Stimulated activated naive B cell treated with anti-CD40 and anti-IgM and Interleukin-4, amounts not matched to agents 10 μg/mL and 1 μg/mL and 100 μg/mL, for 72 hours (primary cell): ENCODE data around the gene RBM47.
"Not testable (repeated sequence)": the region's sequence is repeated elsewhere in the genome, so short reads cannot be mapped to it uniquely, and the experiment has no call there.

Experiments used
- ATAC-seq, 2 donors: fragments of 150-1000 bp; cut with Tn5 transposase; replicated peaks; 2 replicates each; pipeline ENCODE4 v1.10.0; 2021; ENCODE audit warnings: moderate library complexity in 1 of 2
- DNase-seq: peaks from one replicate; pipeline ENCODE4 v3.0.0; 2021
- H3K27ac Mint-ChIP-seq: one replicate; pipeline ENCODE4 v1.8.0; 2022; ENCODE audit warnings: mild to moderate bottlenecking, mixed read lengths
- H3K27me3 Mint-ChIP-seq, 2 donors: one replicate each; pipeline ENCODE4 v1.8.0; 2022; ENCODE audit warnings: mixed read lengths in 2 of 2
- H3K36me3 Mint-ChIP-seq, 2 donors: one replicate each; pipeline ENCODE4 v1.8.0; 2022; ENCODE audit warnings: mixed read lengths in 2 of 2, mild to moderate bottlenecking in 1 of 2
- H3K4me1 Mint-ChIP-seq, 2 donors: one replicate each; pipeline ENCODE4 v1.8.0; 2022; ENCODE audit warnings: mixed read lengths in 2 of 2, mild to moderate bottlenecking in 1 of 2
- H3K4me3 Mint-ChIP-seq, 2 donors: one replicate each; pipeline ENCODE4 v1.8.0; 2022; ENCODE audit warnings: mild to moderate bottlenecking in 2 of 2, mixed read lengths in 2 of 2, moderate library complexity in 1 of 2
- H3K9me3 Mint-ChIP-seq, 2 donors: one replicate each; pipeline ENCODE4 v1.8.0; 2022; ENCODE audit warnings: mixed read lengths in 2 of 2, mild to moderate bottlenecking in 1 of 2

RBM47 gene

DNA sequence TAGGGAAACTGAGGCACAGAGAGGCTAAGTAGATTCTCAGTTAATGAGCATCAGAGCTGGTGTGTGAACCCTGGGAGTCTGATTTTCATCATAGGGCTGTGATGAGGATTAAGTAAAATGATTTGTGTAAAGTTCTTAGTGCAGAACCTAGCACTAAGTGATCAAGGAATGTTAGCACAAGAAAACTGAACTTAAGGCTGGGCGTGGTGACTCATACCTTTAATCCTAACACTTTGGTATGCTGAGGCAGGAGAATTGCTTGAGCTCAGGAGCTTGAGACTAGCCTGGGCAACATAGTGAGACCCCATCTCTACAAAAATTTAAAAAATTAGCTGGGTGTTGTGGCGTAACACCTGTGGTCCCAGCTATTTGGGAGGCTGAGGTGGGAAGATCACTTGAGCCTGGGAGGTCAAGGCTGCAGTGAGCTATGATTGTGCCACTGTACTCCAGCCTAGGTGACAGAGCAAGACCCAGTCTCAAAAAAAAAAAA is 183.4 kb downstream of the RBM47 start:
- not testable (repeated sequence) for DNase-seq, H3K27me3 Mint-ChIP-seq, H3K36me3 Mint-ChIP-seq, H3K4me3 Mint-ChIP-seq, H3K27ac Mint-ChIP-seq, H3K9me3 Mint-ChIP-seq, ATAC-seq, H3K4me1 Mint-ChIP-seq

DNA sequence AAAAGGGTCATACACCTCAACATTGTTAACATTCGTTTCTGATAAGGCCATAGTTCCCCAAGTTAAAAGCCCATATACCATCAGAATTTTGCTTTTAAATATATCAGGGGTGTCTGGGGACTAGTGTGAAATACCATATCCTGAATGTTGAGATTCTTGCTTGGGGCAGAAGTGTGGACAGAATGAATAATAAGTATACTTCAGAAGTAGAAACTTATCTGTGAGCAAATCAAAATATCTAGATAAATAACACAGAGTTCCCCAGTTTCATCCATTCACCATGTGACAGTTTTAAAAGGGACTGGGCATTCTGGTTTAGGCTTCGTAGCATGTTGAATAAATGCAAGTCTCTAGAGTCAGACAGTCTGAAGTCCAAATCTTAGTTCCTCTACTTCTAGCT is 184.0 kb downstream of the RBM47 start:
- Mint-ChIP-seq H3K4me1 (no peaks in the 10 kb centered on the region), H3K27ac (no peak overlapping the region), H3K4me3 (no peak overlapping the region), H3K9me3 (no peaks in the 10 kb centered on the region), H3K36me3 (no peaks in the 10 kb centered on the region), H3K27me3 (no peaks in the 10 kb centered on the region)
- DNase-seq (no peak), ATAC-seq (peak in 1 of 2 donors; percentile 51)

GRCh38 chr4:40441430-40441829 is 188.2 kb downstream of the RBM47 start:
- no peak for ATAC-seq
- Mint-ChIP-seq H3K36me3 (peaks cover 0 to 11% of the 10 kb centered on the region in 2 donors), H3K9me3 (peaks cover 0 to 3% of the 10 kb centered on the region in 2 donors), H3K27ac (no peak overlapping the region), H3K4me3 (no peak overlapping the region), H3K4me1 (no peaks in the 10 kb centered on the region), H3K27me3 (no peaks in the 10 kb centered on the region)
- DNase-seq, result no peak

GRCh38 chr4:40439519-40439918 is 190.1 kb downstream of the RBM47 start:
- Mint-ChIP-seq H3K27me3 (no peaks in the 10 kb centered on the region), H3K9me3 (peaks cover 0 to 3% of the 10 kb centered on the region in 2 donors), H3K27ac (no peak overlapping the region), H3K4me3 (no peak overlapping the region), H3K4me1 (no peaks in the 10 kb centered on the region), H3K36me3 (peaks cover 0 to 11% of the 10 kb centered on the region in 2 donors)
- ATAC-seq, result no peak
- no peak for DNase-seq

- Mint-ChIP-seq H3K4me3 (no peak overlapping the region), H3K9me3 (peaks cover 0 to 3% of the 10 kb centered on the region in 2 donors), H3K27me3 (no peaks in the 10 kb centered on the region), H3K36me3 (peaks cover 0 to 11% of the 10 kb centered on the region in 2 donors), H3K27ac (no peak overlapping the region), H3K4me1 (peaks cover 2 to 3% of the 10 kb centered on the region in 2 donors)
- DNase-seq, result no peak
- ATAC-seq, result no peak
Observed at GRCh38 chr4:40438384-40439026, 191.2 kb downstream of the RBM47 start.

DNA sequence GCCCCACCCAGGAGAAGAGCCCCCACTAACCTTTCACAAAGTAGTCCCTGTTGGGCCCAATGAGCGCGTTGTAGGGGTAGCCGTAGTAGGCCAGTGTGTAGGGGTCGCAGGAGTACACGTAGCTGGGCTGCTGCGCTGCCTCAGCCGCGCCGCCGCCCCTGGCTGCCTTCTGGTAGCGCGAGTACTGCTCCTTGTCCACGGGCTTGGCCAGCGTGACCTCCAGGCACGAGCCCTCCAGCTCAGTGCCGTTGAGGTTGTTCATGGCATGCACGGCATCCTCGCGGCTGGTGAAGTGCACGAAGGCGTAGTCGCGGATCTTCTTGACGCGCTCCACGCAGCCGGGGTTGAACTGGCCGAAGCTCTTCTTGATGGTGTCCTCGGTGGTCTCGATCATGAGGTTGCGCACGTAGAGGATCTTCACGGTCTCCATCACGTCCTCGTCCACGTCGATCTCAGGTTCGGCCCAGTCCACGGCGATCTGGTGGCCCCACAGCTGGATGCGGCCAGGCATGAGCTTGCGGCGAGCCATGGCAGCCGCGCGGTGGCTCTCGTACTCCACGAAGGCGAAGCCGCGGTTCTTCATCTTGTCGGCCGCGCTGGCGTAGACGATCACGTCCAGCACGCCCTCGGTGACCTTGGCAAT is 191.8 kb downstream of the RBM47 start:
- DNase-seq, result no peak
- H3K9me3 Mint-ChIP-seq, result peaks cover 0 to 3% of the 10 kb centered on the region in 2 donors
- peaks cover 0 to 11% of the 10 kb centered on the region in 2 donors for H3K36me3 Mint-ChIP-seq
- ATAC-seq, result no peak
- no peak overlapping the region for H3K4me3 Mint-ChIP-seq
- H3K27ac Mint-ChIP-seq, result no peak overlapping the region
- H3K27me3 Mint-ChIP-seq, result no peaks in the 10 kb centered on the region
- peaks cover 2 to 7% of the 10 kb centered on the region in 2 donors for H3K4me1 Mint-ChIP-seq

DNA sequence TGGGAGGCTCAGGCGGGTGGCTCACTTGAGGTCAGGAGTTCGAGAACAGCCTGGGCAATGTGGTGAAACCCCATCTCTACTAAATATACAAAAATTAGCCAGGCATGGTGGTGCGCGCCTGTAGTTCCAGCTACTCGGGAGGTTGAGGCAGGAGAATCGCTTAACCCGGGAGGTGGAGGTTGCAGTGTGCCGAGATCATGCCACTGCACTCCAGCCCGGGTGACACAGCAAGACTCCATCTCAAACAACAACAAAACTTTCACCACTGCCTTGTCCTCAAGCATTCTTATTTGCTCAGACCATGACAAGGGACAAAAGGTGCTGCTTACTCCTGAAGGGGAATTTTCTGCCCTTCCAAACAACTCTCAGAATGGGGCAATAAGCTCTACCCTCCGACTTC is 194.4 kb downstream of the RBM47 start:
- H3K27me3 Mint-ChIP-seq, ATAC-seq, H3K4me1 Mint-ChIP-seq, H3K27ac Mint-ChIP-seq, H3K9me3 Mint-ChIP-seq, H3K4me3 Mint-ChIP-seq, DNase-seq: not testable (repeated sequence)
- peaks cover 2 to 23% of the 10 kb centered on the region in 2 donors for H3K36me3 Mint-ChIP-seq

- ATAC-seq (no peak), DNase-seq (no peak)
- H3K27ac Mint-ChIP-seq, result no peak overlapping the region
- peaks cover 0 to 3% of the 10 kb centered on the region in 2 donors for H3K9me3 Mint-ChIP-seq
- peaks cover 2 to 7% of the 10 kb centered on the region in 2 donors for H3K4me1 Mint-ChIP-seq
- peaks cover 2 to 27% of the 10 kb centered on the region in 2 donors for H3K36me3 Mint-ChIP-seq
- no peak overlapping the region for H3K4me3 Mint-ChIP-seq
- no peaks in the 10 kb centered on the region for H3K27me3 Mint-ChIP-seq
Observed at GRCh38 chr4:40434126-40434687, 195.5 kb downstream of the RBM47 start.

GRCh38 chr4:40432504-40432903 is 197.2 kb downstream of the RBM47 start:
- peaks cover 0 to under 1% of the 10 kb centered on the region in 2 donors for H3K9me3 Mint-ChIP-seq
- no peak overlapping the region for H3K4me3 Mint-ChIP-seq
- ATAC-seq (no peak), DNase-seq (no peak)
- peaks cover 2 to 7% of the 10 kb centered on the region in 2 donors for H3K4me1 Mint-ChIP-seq
- no peak overlapping the region for H3K27ac Mint-ChIP-seq
- peaks cover 2 to 19% of the 10 kb centered on the region in 2 donors for H3K36me3 Mint-ChIP-seq
- H3K27me3 Mint-ChIP-seq, result no peaks in the 10 kb centered on the region

DNA sequence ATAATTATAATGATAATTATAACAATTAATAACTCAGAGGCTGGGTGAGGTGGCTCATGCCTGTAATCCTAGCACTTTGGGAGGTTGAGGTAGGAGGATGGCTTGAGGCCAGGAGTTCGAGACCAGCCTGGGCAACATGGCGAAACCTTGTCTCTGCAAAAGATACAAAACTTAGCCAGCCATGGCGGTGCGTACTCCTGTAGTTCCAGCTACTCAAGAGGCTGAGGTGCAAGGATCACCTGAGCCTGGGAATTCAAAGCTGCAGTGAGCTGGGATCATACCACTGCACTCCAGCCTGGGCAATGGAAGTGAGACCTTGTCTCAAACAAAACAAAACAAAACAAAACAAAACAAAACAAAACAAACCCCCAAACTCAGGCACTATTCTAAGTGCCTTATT is 201.8 kb downstream of the RBM47 start:
- peaks cover 5 to 29% of the 10 kb centered on the region in 2 donors for H3K36me3 Mint-ChIP-seq

DNA sequence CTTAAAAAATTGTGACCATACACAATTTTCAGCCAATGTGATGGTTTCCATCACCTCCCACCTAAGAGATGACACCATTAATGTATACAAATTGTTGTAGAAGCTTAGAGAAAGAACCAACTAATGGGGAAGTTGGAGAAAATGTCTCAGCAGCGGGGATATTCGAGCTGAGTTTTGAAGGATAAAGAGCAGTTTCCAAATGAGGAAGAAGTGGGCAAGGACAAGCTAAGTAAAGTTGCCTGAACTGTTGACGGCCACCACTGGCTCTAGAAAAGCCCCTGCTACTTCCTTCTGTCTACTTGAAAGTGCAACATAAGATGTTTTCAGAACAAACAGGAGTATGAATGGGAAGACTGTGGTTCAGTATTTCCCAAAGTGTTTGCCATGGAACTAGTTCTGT is 202.5 kb downstream of the RBM47 start:
- H3K27ac Mint-ChIP-seq, result no peak overlapping the region
- DNase-seq (no peak), ATAC-seq (no peak)
- H3K9me3 Mint-ChIP-seq, result no peaks in the 10 kb centered on the region
- H3K4me1 Mint-ChIP-seq, result no peaks in the 10 kb centered on the region
- H3K4me3 Mint-ChIP-seq, result no peak overlapping the region
- H3K36me3 Mint-ChIP-seq, result peaks cover 5 to 29% of the 10 kb centered on the region in 2 donors
- H3K27me3 Mint-ChIP-seq, result no peaks in the 10 kb centered on the region

More for the DNA sequence above, 201.8 kb downstream of the RBM47 start:
- not testable (repeated sequence) for H3K27ac Mint-ChIP-seq, H3K4me3 Mint-ChIP-seq, ATAC-seq, H3K4me1 Mint-ChIP-seq, DNase-seq, H3K9me3 Mint-ChIP-seq, H3K27me3 Mint-ChIP-seq

DNA sequence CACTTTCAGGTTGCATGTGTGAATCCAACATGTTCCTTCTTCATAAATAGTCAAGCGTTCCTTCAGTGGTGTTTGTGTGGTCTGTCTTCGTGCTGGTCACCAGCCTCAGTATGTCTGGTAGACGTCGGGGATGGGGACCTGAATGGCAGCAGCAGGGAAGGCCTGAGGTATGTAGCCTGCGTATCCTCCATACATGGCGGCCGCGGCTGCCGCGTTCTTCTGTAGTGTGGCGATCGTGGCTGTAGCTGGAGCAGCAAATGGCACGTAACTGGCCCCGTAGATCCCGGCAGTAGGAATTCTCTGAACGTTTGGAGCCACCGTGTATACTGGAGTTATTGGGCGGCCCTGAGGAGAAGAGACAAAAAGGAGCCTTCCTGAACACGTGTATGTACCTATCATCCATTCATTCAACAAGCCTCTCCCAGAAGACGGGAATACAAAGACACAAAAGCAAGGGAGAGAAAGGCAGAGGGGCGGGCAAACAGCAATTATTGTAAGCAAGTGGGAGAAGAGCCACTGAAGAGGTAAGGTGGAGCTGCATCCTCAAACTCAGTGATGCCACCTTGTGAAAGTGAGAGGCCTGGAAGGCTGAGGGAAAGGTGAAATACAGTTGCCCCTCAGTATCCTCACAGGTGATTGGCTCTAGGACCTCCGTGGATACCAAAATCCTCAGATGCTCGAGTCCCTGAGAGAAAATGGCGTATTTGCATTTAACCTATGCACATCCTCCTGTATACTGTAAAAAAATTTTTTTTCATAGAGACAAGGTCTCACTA is 203.7 kb downstream of the RBM47 start:
- Mint-ChIP-seq H3K27me3 (no peaks in the 10 kb centered on the region), H3K4me1 (no peaks in the 10 kb centered on the region), H3K9me3 (no peaks in the 10 kb centered on the region), H3K4me3 (no peak overlapping the region), H3K36me3 (peaks cover 3 to 21% of the 10 kb centered on the region in 2 donors), H3K27ac (no peak overlapping the region)
- ATAC-seq (no peak), DNase-seq (no peak)

DNA sequence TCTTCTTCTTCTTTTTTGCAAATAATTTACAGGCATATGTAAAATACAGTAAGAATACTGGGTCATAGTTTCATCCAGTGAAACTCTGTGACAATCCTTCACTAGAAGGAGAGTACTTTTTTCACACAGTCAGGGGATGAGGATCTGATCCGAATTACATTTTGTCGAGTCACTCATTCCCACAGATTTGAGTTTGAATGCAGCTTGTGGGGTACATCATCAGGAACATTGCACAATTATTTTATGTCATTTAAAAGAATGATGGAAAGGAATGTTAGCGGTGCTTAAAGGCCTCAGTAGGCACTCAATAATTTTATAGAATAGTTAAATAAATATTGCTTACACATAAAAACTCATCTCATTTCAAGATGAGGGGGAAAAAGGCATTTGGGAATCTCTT is 205.9 kb downstream of the RBM47 start:
- H3K36me3 Mint-ChIP-seq, result peaks cover 3 to 14% of the 10 kb centered on the region in 2 donors
- no peak overlapping the region for H3K4me3 Mint-ChIP-seq
- no peak overlapping the region for H3K27ac Mint-ChIP-seq
- no peaks in the 10 kb centered on the region for H3K4me1 Mint-ChIP-seq
- peaks cover 1 to 8% of the 10 kb centered on the region in 2 donors for H3K9me3 Mint-ChIP-seq
- ATAC-seq (no peak), DNase-seq (no peak)
- no peaks in the 10 kb centered on the region for H3K27me3 Mint-ChIP-seq
